Measurements from ENCODE around the gene MRPL3.

Gene MRPL3
- total RNA-seq = 29.9 to 33.2 reads per million in 2 donors

DNA sequence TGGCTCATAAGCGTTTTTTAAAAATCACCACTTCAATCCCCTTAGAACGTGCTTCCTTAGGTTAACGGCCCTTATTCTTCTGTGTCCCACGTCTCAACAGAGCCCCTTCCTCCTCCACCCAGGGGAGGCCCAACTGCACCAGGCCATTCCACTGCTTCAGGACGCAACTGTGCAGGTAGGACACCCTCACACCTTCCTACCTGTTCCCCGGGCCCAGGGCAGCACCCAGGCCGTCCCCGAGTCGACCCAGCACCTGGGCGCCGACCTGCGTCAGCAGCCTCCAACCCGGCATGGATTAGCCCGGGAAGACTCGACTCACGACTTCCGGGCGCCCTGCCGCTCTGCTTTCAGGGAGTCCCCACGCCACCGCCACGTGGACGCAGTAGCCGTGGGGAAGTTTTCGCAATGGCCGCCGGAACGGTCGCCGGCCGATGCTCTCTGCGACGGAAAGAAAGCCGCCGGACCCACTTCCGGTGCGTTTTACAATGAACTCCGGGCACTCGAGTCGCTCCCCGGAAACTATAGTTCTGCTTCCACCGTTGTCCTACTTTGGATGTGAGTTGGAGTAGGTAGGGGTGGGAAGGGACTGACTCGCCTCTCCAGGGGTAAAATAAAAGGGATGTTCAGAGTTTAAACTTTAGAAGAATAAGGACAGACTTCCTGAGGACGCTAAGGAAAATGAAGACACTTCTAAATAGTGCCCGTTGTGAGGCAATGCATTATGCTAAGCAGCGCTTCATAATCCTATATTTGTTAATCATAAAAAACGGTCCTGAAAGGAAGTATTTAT is at the start of gene MRPL3:
TSS of gene MRPL3 (minus strand) at position 442 of the 790 bp plus-strand sequence. CDS start at position 292, 150 bp downstream.
- DNase-seq = peak; percentile 52 to 92 (median 75)

- DNase-seq = no peak
Measured at GRCh38 chr3:131551761-131552160, 49.0 kb upstream of the MRPL3 start.

GRCh38 chr3:131550562-131551465 is 48.0 kb upstream of the MRPL3 start:
- no peak for DNase-seq

DNA sequence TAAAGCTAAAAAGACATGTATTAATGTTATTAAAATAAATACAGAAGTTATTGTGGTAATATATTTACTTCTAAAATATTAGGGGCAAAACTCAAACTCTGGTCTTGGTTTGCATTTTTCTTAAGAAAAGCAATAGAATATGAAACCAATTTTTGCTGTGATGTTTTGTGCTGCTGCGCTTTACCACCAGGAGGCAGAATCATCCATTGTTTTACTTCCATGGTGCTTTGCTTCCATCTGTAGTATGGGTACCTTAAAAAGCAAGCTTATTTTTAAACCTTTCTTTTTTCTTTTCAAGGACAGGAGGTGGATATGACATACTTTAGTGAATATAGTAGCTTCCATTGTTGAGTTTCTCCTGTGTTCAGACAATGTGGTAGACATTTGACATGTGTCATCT is 46.6 kb upstream of the MRPL3 start:
- DNase-seq = peak in 1 of 5 experiments; percentile 40

GRCh38 chr3:131547585-131547984 is 44.8 kb upstream of the MRPL3 start:
- no peak for DNase-seq

- DNase-seq = no peak
Measured at GRCh38 chr3:131546441-131546840, 43.7 kb upstream of the MRPL3 start.

DNA sequence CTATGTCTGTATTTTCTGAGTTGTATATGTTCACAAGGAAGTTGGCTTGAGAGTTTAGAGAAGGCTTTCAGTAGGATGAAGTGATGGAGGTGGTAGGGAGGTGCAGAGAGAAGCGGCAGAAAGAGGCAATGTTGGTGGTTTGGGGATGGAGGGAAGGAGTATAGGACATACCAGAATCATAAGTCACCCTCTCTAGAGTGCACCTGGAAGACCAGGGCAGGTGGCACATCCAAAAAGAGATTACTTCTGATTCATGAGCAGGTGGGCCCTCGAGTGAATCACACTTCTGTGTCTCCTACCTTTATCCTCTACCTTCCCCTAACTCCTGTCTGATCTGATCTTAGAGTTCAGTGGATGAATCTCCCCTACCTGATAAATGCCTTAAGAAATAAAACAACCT is 41.8 kb upstream of the MRPL3 start:
- no peak for DNase-seq

DNA sequence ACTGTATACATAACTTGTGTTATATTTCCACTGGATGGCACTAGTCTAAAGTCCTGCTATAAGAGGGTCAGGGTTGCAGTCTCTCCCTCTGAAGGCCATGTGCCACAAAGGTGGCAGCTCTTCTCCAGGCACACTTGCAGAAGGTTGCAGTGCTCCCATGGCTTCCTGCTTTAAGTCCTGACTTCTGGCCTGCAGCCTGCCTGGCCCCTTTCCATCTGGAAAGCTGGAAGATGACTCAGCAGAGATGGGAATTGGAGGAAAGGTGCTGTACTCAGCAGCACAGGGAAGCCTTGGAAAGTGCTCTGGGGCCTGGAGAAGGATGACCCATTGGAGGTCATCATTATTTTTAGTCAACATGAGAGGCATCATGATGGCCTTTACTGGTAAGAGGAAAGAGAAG is 40.9 kb upstream of the MRPL3 start:
- no peak for DNase-seq

- DNase-seq = no peak
Measured at GRCh38 chr3:131541288-131541687, 38.5 kb upstream of the MRPL3 start.

- DNase-seq = no peak
Measured at GRCh38 chr3:131540821-131541220, 38.0 kb upstream of the MRPL3 start.

DNA sequence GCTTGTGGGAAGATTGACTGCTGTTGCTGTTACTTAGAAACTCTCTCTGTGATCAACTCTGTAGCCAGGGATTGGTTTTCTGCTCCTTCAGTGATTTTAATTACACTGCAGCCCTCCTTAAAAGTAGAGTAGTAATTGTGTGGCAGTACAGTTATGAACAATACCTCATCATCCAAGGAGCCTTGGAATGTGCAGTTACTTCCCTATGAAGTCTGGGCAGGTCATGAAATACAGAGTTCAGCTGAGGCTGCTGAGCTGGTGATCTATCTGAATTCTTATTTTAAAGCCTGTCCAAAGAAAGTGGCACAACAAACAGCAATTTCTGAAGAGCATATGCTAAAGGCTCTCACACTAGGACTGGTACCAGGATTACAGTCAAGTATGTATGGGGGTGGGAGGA is 37.4 kb upstream of the MRPL3 start:
- DNase-seq = no peak

GRCh38 chr3:131538968-131539367 is 36.2 kb upstream of the MRPL3 start:
- no peak for DNase-seq

GRCh38 chr3:131537531-131537930 is 34.8 kb upstream of the MRPL3 start:
- DNase-seq = no peak

DNA sequence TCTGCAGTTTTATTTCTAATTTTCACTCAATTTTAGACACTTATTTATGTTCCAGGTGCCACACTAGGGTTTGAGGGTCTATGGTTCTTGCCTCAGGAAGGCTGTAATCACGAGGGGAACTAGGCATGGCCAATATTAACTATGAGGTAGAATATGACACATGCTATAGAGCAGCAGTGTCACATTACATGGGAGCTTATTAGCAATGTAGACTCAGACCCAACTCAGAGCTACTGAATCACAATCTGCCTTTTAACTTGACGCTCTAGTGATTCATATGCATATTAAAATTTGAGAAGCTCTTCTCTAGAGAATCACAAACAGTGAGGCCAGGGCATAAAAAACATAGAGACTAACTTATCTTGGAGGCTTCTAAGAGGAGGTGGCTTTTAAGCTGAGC is 32.8 kb upstream of the MRPL3 start:
- DNase-seq = no peak

DNA sequence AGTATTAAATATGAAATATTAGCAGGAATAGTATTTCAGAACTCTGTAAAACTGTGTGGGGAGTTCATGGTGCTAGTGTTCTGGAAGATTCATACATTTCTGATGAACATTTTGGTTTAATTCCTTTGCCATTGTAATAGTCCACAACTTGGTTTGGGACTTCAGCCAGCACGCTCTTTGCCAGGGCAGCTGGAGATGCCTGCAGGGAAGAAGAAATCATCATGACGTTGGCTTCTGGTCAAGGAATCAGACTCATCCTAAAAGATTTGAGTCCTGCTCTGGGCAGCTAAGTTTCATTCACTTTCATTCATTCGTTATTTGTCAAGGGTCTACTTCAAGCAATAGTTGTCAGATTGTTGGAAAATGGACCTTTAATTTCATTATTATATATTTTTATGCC is 32.4 kb upstream of the MRPL3 start:
- no peak for DNase-seq

DNA sequence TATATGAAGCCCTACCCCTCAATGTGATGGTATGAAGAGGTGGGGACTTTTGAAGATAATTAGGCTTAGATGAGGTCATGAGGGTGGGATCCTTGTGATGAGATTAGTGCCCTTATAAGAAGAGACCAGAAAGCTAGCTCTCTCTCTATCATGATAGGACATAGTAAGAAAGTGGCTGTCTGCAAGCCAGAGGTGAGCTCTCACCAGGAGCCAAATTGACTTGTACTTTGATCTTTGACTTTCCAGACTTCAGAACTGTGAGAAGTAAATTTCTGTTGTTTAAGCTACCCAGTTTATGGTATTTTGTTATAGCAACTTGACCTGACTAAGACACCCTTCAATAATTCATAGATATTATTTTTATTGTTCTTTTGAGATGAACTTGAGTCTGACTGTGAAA is 29.9 kb upstream of the MRPL3 start:
- no peak for DNase-seq

GRCh38 chr3:131530843-131531242 is 28.1 kb upstream of the MRPL3 start:
- no peak for DNase-seq

GRCh38 chr3:131530388-131530787 is 27.6 kb upstream of the MRPL3 start:
- DNase-seq = no peak

- DNase-seq = peak in 1 of 5 experiments; percentile 25
Measured at GRCh38 chr3:131526801-131527347, 24.1 kb upstream of the MRPL3 start.

- no peak for DNase-seq
Measured at GRCh38 chr3:131518680-131519079, 15.9 kb upstream of the MRPL3 start.

DNA sequence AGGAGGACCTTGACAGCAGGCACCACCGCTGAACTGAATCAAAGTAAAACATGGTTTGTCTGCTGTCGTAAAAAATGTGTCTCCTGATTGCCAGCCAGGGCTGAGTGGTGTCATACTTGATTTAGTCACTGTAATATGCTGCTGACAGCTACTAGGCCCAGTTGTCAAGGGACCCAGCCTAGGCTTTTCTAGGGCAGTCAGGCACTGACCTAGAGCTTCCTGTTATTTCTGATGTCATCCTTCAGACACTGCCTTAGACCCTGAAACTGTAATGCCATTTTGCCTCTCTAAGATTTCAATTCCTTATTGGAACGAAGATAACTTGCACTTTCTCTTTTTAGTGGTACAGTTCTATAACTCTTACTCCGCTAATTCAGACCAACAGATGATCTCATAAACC is 2.6 kb upstream of the MRPL3 start:
- DNase-seq = no peak

DNA sequence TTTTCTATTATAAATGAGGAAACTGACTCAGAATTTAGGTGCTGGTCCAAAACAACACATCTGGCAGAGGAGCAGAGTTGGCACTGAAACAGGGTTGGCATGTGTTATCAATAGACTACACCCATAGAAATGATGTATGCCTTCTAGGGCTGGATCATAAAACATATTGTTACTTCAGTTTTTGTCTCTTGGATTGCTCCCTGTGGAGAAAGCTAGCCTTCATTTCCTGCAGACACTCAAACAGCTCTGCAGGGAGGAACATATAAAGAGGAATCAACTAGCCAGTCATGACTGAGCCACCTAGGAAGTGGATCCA is 507 bp upstream of the MRPL3 start:
- DNase-seq = no peak

DNA sequence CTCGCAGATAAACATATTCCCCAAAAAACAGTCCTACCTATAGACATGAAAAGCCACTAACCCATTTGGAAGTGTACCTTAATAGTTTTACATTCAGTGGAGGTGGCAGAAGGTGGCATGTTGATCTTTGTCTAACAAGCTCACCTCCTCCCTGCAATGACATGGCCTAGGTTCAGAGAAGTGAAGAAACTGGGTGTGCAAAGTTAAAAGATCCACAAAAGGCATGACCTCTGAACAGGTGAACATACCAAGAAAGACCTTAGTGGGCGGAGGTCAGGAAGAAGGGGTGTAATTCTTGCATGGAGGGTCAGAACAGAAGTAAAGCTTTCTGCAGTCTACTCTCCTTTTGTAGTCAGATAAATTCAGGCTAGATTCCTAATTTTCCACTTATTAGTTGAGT is 822 bp downstream of the MRPL3 start:
- no peak for DNase-seq

DNA sequence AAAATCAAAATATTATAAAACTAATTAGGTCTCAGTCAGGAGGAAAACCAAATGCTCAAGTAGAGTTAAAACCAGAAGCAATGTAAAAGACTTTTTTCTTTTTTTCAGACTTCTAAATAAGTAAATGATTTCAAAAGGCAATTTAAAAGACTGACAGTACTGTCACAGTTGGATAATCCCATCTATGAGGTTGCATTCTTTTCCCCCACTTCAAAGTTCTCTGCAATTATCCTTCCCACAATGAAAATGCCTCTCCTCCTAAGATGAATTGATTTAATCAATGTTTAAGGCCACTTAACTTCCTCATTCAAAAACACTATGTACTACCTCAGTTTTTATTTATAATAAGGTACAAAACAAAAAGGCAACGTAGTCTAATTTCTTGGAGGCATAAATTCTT is 8.1 kb downstream of the MRPL3 start:
- DNase-seq = no peak

Measured in T-helper 2 cell (primary cell).